ENCODE measurements around the gene MCC. TPM values are rescaled to one million over a fixed set of nuclear protein-coding genes. Genes with fewer than 3 reads are reported as not detected.
A peak's percentile ranks its signal among the peaks of the same experiment; 100 is the strongest.

Gene MCC
- total RNA-seq, 3 donors from 2014 or later (not counting 1 experiment from before 2014, with no cell fraction given), result 0.68 to 1.8 (median 1.4) TPM

DNA sequence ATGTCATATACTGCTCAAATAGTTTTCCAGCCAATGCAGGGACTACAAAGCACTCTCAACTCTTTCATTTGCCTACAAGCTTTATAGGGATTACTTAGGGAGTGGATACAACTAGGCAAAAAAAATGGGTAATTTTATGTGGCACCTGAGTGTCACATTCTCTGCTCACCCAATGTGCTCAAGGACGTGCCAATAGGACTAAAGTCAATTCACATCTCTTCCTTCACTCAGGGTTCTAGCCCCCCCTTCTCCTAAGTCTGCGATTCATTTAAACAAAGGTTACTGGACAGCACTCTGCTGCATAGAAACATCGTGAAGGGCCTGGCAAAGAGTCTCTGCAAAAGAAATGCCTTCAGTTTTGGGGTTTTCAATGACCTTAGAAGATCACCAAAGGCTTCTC lies 195.8 kb downstream of the MCC start:
- intact Hi-C loops (cut with micrococcal nuclease), result no loop called here
- Histone ChIP-seq H3K27me3 (ENCODE audit: control insufficient read depth, insufficient read depth, low read length) (peaks cover 37% of the 10 kb centered on the region), H3K9me3 (ENCODE audit: control insufficient read depth, insufficient read depth, low read length) (no peaks in the 10 kb centered on the region), H3K4me1 (ENCODE audit: control insufficient read depth, insufficient read depth, low read length) (peaks cover 23% of the 10 kb centered on the region), H3K4me3 (ENCODE audit: low read length) (no peak overlapping the region), H3K36me3 (ENCODE audit: control insufficient read depth, insufficient read depth, low read length) (no peaks in the 10 kb centered on the region), H3K27ac (ENCODE audit: low read length) (no peak overlapping the region)
- TF ChIP-seq, protein P1, sequence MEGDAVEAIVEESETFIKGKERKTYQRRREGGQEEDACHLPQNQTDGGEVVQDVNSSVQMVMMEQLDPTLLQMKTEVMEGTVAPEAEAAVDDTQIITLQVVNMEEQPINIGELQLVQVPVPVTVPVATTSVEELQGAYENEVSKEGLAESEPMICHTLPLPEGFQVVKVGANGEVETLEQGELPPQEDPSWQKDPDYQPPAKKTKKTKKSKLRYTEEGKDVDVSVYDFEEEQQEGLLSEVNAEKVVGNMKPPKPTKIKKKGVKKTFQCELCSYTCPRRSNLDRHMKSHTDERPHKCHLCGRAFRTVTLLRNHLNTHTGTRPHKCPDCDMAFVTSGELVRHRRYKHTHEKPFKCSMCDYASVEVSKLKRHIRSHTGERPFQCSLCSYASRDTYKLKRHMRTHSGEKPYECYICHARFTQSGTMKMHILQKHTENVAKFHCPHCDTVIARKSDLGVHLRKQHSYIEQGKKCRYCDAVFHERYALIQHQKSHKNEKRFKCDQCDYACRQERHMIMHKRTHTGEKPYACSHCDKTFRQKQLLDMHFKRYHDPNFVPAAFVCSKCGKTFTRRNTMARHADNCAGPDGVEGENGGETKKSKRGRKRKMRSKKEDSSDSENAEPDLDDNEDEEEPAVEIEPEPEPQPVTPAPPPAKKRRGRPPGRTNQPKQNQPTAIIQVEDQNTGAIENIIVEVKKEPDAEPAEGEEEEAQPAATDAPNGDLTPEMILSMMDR (IDR thresholded peaks at IDR 0.05), result no peak
- DNase-seq, result no peak
- no peaks in the 10 kb centered on the region for H3K36me3 Mint-ChIP-seq
- H3K27ac Mint-ChIP-seq, result no peak overlapping the region
- peak overlapping the region; percentile 89 for H3K4me3 Mint-ChIP-seq
- no peak for ATAC-seq
- H3K4me1 Mint-ChIP-seq, result peaks cover 16% of the 10 kb centered on the region in 2 donors
- H3K9me3 Mint-ChIP-seq, result no peaks in the 10 kb centered on the region
- 91% methylated on average over 3 of the region's 3 CpGs for WGBS (ENCODE audit: insufficient coverage)
- H3K27me3 Mint-ChIP-seq (ENCODE audit: low read depth in 2 of 2), result peaks cover 57 to 69% of the 10 kb centered on the region in 2 donors

DNA sequence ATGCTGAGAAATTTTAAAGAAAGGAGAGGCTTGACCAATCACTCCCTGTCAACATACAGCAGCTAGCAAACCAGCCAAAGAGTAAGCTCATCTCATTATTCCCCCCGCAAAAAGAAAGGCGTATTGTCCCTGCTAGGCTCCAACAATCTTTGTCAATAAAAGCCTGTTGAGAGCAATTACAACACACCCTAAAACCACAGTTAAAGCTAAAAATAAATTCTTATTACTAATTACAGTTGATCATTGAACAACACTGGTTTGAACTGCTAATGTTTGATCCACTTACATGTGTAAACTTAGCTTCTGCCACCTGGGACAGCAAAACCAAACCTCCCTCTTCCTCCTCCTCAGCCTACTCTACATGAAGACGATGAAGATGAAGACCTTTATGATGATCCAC lies 204.7 kb downstream of the MCC start:
- H3K9me3 Mint-ChIP-seq, result no peaks in the 10 kb centered on the region
- TF ChIP-seq, protein P1 (IDR thresholded peaks at IDR 0.05), result no peak
- H3K27ac ChIP-seq (ENCODE audit: low read length), result no peak overlapping the region
- H3K27me3 Mint-ChIP-seq (ENCODE audit: low read depth in 2 of 2), result peaks cover 16 to 34% of the 10 kb centered on the region in 2 donors
- no peaks in the 10 kb centered on the region for H3K9me3 ChIP-seq (ENCODE audit: control insufficient read depth, insufficient read depth, low read length)
- no peak overlapping the region for H3K4me3 Mint-ChIP-seq
- H3K36me3 Mint-ChIP-seq, result no peaks in the 10 kb centered on the region
- H3K27ac Mint-ChIP-seq, result no peak overlapping the region
- H3K4me1 Mint-ChIP-seq, result no peaks in the 10 kb centered on the region
- ATAC-seq (no peak), DNase-seq (no peak)
- H3K27me3 ChIP-seq (ENCODE audit: control insufficient read depth, insufficient read depth, low read length), result peaks cover 1% of the 10 kb centered on the region
- H3K4me1 ChIP-seq (ENCODE audit: control insufficient read depth, insufficient read depth, low read length), result no peaks in the 10 kb centered on the region
- H3K4me3 ChIP-seq (ENCODE audit: low read length), result no peak overlapping the region
- intact Hi-C loops (cut with micrococcal nuclease), result no loop called here
- WGBS (ENCODE audit: insufficient coverage), result 100% methylated on average over 3 of the region's 3 CpGs
- no peaks in the 10 kb centered on the region for H3K36me3 ChIP-seq (ENCODE audit: control insufficient read depth, insufficient read depth, low read length)

GRCh38 chr5:113282472-113282871 lies 205.8 kb downstream of the MCC start:
- no peaks in the 10 kb centered on the region for H3K4me1 Mint-ChIP-seq
- ATAC-seq (no peak), DNase-seq (no peak)
- H3K27me3 Mint-ChIP-seq (ENCODE audit: low read depth in 2 of 2), result peaks cover 14 to 23% of the 10 kb centered on the region in 2 donors
- no peak overlapping the region for H3K27ac Mint-ChIP-seq
- intact Hi-C loops (cut with micrococcal nuclease), result no loop called here
- no peak overlapping the region for H3K27ac ChIP-seq (ENCODE audit: low read length)
- no peaks in the 10 kb centered on the region for H3K9me3 Mint-ChIP-seq
- TF ChIP-seq, protein P1 (IDR thresholded peaks at IDR 0.05), result no peak
- no peaks in the 10 kb centered on the region for H3K36me3 ChIP-seq (ENCODE audit: control insufficient read depth, insufficient read depth, low read length)
- no peaks in the 10 kb centered on the region for H3K36me3 Mint-ChIP-seq
- H3K4me3 ChIP-seq (ENCODE audit: low read length), result no peak overlapping the region
- H3K9me3 ChIP-seq (ENCODE audit: control insufficient read depth, insufficient read depth, low read length), result no peaks in the 10 kb centered on the region
- H3K4me3 Mint-ChIP-seq, result no peak overlapping the region
- H3K27me3 ChIP-seq (ENCODE audit: control insufficient read depth, insufficient read depth, low read length), result no peaks in the 10 kb centered on the region
- H3K4me1 ChIP-seq (ENCODE audit: control insufficient read depth, insufficient read depth, low read length), result no peaks in the 10 kb centered on the region
- WGBS (ENCODE audit: insufficient coverage), result 81% methylated on average over 2 of the region's 2 CpGs

- Histone ChIP-seq H3K27me3 (ENCODE audit: control insufficient read depth, insufficient read depth, low read length) (no peaks in the 10 kb centered on the region), H3K27ac (ENCODE audit: low read length) (no peak overlapping the region), H3K4me1 (ENCODE audit: control insufficient read depth, insufficient read depth, low read length) (no peaks in the 10 kb centered on the region), H3K36me3 (ENCODE audit: control insufficient read depth, insufficient read depth, low read length) (no peaks in the 10 kb centered on the region), H3K9me3 (ENCODE audit: control insufficient read depth, insufficient read depth, low read length) (no peaks in the 10 kb centered on the region), H3K4me3 (ENCODE audit: low read length) (no peak overlapping the region)
- DNase-seq, result no peak
- WGBS (ENCODE audit: insufficient coverage), result 41% methylated on average over 2 of the region's 2 CpGs
- ATAC-seq, result no peak
- Mint-ChIP-seq H3K4me1 (no peaks in the 10 kb centered on the region), H3K27me3 (ENCODE audit: low read depth in 2 of 2) (peaks cover 10 to 12% of the 10 kb centered on the region in 2 donors), H3K27ac (no peak overlapping the region), H3K36me3 (no peaks in the 10 kb centered on the region), H3K9me3 (no peaks in the 10 kb centered on the region), H3K4me3 (no peak overlapping the region)
- intact Hi-C loops (cut with micrococcal nuclease), result no loop called here
- TF ChIP-seq, protein P1 (IDR thresholded peaks at IDR 0.05), result no peak
Measured at GRCh38 chr5:113281194-113281593, 207.1 kb downstream of the MCC start.

Data from natural killer cell (primary cell).